Activated CD8-positive, alpha-beta memory T cell treated with anti-CD3 and anti-CD28 coated beads for 24 hours (primary cell): ENCODE data around the gene TMEM271.
"Not testable (repeated sequence)": the region's sequence is repeated elsewhere in the genome, so short reads cannot be mapped to it uniquely, and the experiment has no call there.

Source experiments
- DNase-seq: peaks from one replicate; pipeline ENCODE4 v3.0.0-alpha.2; 2020

The TMEM271 gene

GRCh38 chr4:609400-610050, 33.4 kb upstream of the TMEM271 start:
- peak; percentile 37 for DNase-seq

GRCh38 chr4:608236-608635, 32.1 kb upstream of the TMEM271 start:
- peak; percentile 47 for DNase-seq

GRCh38 chr4:605702-606425, 29.8 kb upstream of the TMEM271 start:
- DNase-seq = peak; percentile 47

GRCh38 chr4:604131-604530, 28.0 kb upstream of the TMEM271 start:
- DNase-seq = no peak

GRCh38 chr4:602559-602942, 26.5 kb upstream of the TMEM271 start:
- DNase-seq = peak; percentile 90

- DNase-seq = peak; percentile 47
Measured at GRCh38 chr4:601612-602558, 25.8 kb upstream of the TMEM271 start.

- no peak for DNase-seq
Measured at GRCh38 chr4:600850-601515, 24.9 kb upstream of the TMEM271 start.

GRCh38 chr4:600166-600565, 24.1 kb upstream of the TMEM271 start:
- DNase-seq = no peak

GRCh38 chr4:598925-599324, 22.8 kb upstream of the TMEM271 start:
- no peak for DNase-seq

GRCh38 chr4:592825-593520, 16.9 kb upstream of the TMEM271 start:
- no peak for DNase-seq

- not testable (repeated sequence) for DNase-seq
Measured at GRCh38 chr4:592178-592577, 16.1 kb upstream of the TMEM271 start.

GRCh38 chr4:590313-590841, 14.3 kb upstream of the TMEM271 start:
- peak; percentile 24 for DNase-seq

- peak; percentile 13 for DNase-seq
Measured at GRCh38 chr4:589219-589963, 13.3 kb upstream of the TMEM271 start.

- peak; percentile 21 for DNase-seq
Measured at GRCh38 chr4:588351-588849, 12.3 kb upstream of the TMEM271 start.

GRCh38 chr4:587671-588350, 11.7 kb upstream of the TMEM271 start:
- DNase-seq = peak; percentile 24

GRCh38 chr4:583820-584219, 7.7 kb upstream of the TMEM271 start:
- no peak for DNase-seq

GRCh38 chr4:581753-582361, 5.8 kb upstream of the TMEM271 start:
- DNase-seq = peak; percentile 11

- no peak for DNase-seq
Measured at GRCh38 chr4:581181-581580, 5.1 kb upstream of the TMEM271 start.

- peak; percentile 51 for DNase-seq
Measured at GRCh38 chr4:579543-580175, 3.6 kb upstream of the TMEM271 start.
